ENCODE measurements around the gene PER1. TPM values are rescaled to one million over a fixed set of nuclear protein-coding genes. Genes with fewer than 3 reads are reported as not detected.

The PER1 gene
- total RNA-seq, 1 donor from 2014 or later: 75.9 TPM

DNA sequence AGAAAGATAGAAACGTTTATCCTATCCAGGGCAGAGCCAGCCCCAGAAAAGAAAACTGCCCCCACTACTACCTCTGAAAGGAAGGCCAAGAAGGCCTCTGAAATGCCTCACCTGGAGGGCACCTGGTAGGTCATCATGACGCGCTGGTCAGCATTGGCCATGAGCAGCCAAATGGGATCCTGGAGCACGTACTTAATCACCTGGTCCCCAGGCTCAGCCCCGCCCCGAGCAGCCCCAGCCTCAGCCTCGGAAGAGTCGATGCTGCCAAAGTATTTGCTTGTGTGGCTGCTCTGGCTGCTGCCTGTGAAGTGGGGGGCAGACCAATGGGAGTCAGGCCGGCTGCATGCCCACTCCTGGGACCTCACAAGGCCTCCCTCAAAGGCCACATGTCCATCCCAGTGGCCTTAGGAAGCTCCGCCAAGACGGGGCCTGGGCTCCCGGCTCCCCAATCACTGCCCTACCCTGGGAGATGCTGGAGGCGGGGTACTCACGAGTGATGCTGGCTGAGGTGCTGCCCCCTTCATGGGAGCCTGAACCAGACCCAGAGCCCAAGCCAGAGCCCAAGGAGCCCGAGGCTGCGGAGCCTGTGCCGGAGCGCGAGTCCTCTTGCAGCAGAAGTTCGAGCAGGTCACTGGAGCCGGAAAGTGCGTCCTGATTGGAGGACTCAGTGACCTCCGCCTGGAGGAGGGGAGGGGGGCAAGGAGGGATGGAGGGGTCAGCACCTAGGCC lies 9.9 kb downstream of the PER1 start:
- Mint-ChIP-seq H3K4me3 (ENCODE audit: unreplicated experiment) (no peak overlapping the region), H3K27me3 (ENCODE audit: low read depth) (no peaks in the 10 kb centered on the region), H3K4me1 (ENCODE audit: low read depth) (no peaks in the 10 kb centered on the region), H3K36me3 (ENCODE audit: low read depth) (peaks cover 40% of the 10 kb centered on the region), H3K9me3 (ENCODE audit: low read depth) (no peaks in the 10 kb centered on the region), H3K27ac (ENCODE audit: unreplicated experiment) (peak overlapping the region; percentile 17)
- TF ChIP-seq, protein P1, sequence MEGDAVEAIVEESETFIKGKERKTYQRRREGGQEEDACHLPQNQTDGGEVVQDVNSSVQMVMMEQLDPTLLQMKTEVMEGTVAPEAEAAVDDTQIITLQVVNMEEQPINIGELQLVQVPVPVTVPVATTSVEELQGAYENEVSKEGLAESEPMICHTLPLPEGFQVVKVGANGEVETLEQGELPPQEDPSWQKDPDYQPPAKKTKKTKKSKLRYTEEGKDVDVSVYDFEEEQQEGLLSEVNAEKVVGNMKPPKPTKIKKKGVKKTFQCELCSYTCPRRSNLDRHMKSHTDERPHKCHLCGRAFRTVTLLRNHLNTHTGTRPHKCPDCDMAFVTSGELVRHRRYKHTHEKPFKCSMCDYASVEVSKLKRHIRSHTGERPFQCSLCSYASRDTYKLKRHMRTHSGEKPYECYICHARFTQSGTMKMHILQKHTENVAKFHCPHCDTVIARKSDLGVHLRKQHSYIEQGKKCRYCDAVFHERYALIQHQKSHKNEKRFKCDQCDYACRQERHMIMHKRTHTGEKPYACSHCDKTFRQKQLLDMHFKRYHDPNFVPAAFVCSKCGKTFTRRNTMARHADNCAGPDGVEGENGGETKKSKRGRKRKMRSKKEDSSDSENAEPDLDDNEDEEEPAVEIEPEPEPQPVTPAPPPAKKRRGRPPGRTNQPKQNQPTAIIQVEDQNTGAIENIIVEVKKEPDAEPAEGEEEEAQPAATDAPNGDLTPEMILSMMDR (IDR thresholded peaks at IDR 0.05): no peak
- DNase-seq (ENCODE audit: low spot score): no peak

DNA sequence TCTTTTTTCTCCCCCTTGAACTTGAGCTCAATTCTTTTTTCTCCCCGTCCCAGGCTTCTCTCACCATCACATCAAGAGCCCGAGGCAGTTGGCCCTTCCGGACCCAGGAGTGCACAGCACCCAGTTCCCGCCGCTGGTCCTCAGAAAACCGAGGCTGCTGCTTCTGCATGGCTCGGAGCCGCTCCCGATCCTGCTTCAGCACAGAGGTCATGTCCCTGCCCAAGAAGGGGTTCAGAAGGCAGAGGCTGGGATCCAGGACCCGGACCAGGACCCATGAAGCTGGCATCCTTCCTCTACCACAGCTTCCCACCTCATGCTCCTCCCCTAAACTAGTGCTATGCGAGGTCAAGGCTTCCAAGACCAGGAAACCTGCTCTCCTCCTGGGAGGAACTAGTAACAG lies 10.5 kb downstream of the PER1 start:
- no peak for DNase-seq (ENCODE audit: low spot score)
- no peak overlapping the region for H3K27ac Mint-ChIP-seq (ENCODE audit: unreplicated experiment)
- no peaks in the 10 kb centered on the region for H3K4me1 Mint-ChIP-seq (ENCODE audit: low read depth)
- no peaks in the 10 kb centered on the region for H3K9me3 Mint-ChIP-seq (ENCODE audit: low read depth)
- H3K27me3 Mint-ChIP-seq (ENCODE audit: low read depth): no peaks in the 10 kb centered on the region
- TF ChIP-seq, protein P1 (IDR thresholded peaks at IDR 0.05): no peak
- H3K4me3 Mint-ChIP-seq (ENCODE audit: unreplicated experiment): no peak overlapping the region
- H3K36me3 Mint-ChIP-seq (ENCODE audit: low read depth): peaks cover 37% of the 10 kb centered on the region

GRCh38 chr17:8141045-8141444 lies 11.2 kb downstream of the PER1 start:
- Mint-ChIP-seq H3K4me1 (ENCODE audit: low read depth) (no peaks in the 10 kb centered on the region), H3K36me3 (ENCODE audit: low read depth) (peaks cover 30% of the 10 kb centered on the region), H3K4me3 (ENCODE audit: unreplicated experiment) (no peak overlapping the region), H3K27me3 (ENCODE audit: low read depth) (no peaks in the 10 kb centered on the region), H3K9me3 (ENCODE audit: low read depth) (no peaks in the 10 kb centered on the region), H3K27ac (ENCODE audit: unreplicated experiment) (peak overlapping the region; percentile 59)
- DNase-seq (ENCODE audit: low spot score): no peak
- TF ChIP-seq, protein P1 (IDR thresholded peaks at IDR 0.05): no peak

GRCh38 chr17:8140065-8141029 lies 11.9 kb downstream of the PER1 start:
- Mint-ChIP-seq H3K9me3 (ENCODE audit: low read depth) (no peaks in the 10 kb centered on the region), H3K36me3 (ENCODE audit: low read depth) (peaks cover 25% of the 10 kb centered on the region), H3K4me1 (ENCODE audit: low read depth) (no peaks in the 10 kb centered on the region), H3K4me3 (ENCODE audit: unreplicated experiment) (no peak overlapping the region), H3K27me3 (ENCODE audit: low read depth) (no peaks in the 10 kb centered on the region), H3K27ac (ENCODE audit: unreplicated experiment) (peak overlapping the region; percentile 59)
- DNase-seq (ENCODE audit: low spot score): no peak
- TF ChIP-seq, protein P1 (IDR thresholded peaks at IDR 0.05): no peak

DNA sequence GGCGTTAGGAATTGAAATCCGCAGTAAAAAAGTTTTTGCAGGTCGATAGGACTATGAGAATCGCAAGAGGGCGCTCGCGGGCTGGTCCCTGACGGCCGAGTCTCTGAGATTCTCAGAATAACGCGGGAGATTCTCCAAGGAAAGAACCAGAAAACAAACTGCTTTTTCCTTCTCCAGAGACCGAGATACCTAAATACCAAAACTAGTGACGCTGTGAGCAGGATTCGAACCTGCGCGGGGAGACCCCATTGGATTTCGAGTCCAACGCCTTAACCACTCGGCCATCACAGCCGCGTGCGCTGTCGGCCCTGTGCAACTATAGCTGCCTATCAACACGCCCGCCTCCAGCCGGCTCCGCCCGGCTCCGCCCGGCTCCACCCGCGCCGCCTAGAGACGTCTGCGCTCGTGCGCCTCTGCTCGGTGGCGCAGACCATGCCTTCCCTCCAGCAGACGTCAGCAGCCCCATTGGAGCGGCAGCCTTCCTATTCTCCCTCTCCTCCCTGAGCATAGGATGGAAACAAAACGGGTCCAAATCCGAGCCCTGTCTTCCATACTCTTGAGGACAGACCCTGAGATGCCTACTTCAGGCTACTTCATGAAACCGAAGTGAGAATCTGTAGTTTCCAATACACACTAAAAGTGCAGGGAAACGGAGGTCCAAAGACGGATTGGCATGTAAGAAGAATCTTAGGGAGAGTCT lies 13.4 kb downstream of the PER1 start:
- Mint-ChIP-seq H3K27ac (ENCODE audit: unreplicated experiment) (no peak overlapping the region), H3K36me3 (ENCODE audit: low read depth) (peaks cover 20% of the 10 kb centered on the region), H3K27me3 (ENCODE audit: low read depth) (no peaks in the 10 kb centered on the region), H3K4me1 (ENCODE audit: low read depth) (no peaks in the 10 kb centered on the region), H3K4me3 (ENCODE audit: unreplicated experiment) (no peak overlapping the region), H3K9me3 (ENCODE audit: low read depth) (no peaks in the 10 kb centered on the region)
- TF ChIP-seq, protein P1 (IDR thresholded peaks at IDR 0.05): peak; percentile 95
- peak; percentile 95 for DNase-seq (ENCODE audit: low spot score)
